HG02938 (cell line): ENCODE results near the gene KCNH1.
A peak's percentile ranks its signal among the peaks of the same experiment; 100 is the strongest.
"Not testable (repeated sequence)": the region's sequence is repeated elsewhere in the genome, so short reads cannot be mapped to it uniquely, and the experiment has no call there.

ENCODE experiments used
- ATAC-seq: cut with Tn5 transposase; IDR thresholded peaks from one replicate; pipeline ENCODE4 v1.9.1; 2021; ENCODE audit warnings: mild to moderate bottlenecking, moderate library complexity; ENCODE audit not compliant: unreplicated experiment

Gene KCNH1

GRCh38 chr1:211011128-211011527 is 122.8 kb downstream of the KCNH1 start:
- not testable (repeated sequence) for ATAC-seq

GRCh38 chr1:211009944-211010343 is 124.0 kb downstream of the KCNH1 start:
- ATAC-seq, result no peak

- ATAC-seq, result no peak
Observed at GRCh38 chr1:211007830-211008229, 126.1 kb downstream of the KCNH1 start.

GRCh38 chr1:210995931-210996330 is 138.0 kb downstream of the KCNH1 start:
- ATAC-seq, result not testable (repeated sequence)

GRCh38 chr1:210992837-210993236 is 141.1 kb downstream of the KCNH1 start:
- no peak for ATAC-seq

- no peak for ATAC-seq
Observed at GRCh38 chr1:210989905-210990304, 144.0 kb downstream of the KCNH1 start.

GRCh38 chr1:210981490-210981889 is 152.5 kb downstream of the KCNH1 start:
- ATAC-seq, result no peak

GRCh38 chr1:210980082-210980481 is 153.9 kb downstream of the KCNH1 start:
- ATAC-seq, result no peak

GRCh38 chr1:210978974-210979354 is 155.0 kb downstream of the KCNH1 start:
- ATAC-seq, result no peak

- ATAC-seq, result peak; percentile 77
Observed at GRCh38 chr1:210978316-210978973, 155.5 kb downstream of the KCNH1 start.

- no peak for ATAC-seq
Observed at GRCh38 chr1:210951279-210951678, 182.7 kb downstream of the KCNH1 start.

GRCh38 chr1:210949940-210950546 is 183.9 kb downstream of the KCNH1 start:
- peak; percentile 80 for ATAC-seq

GRCh38 chr1:210949489-210949888 is 184.5 kb downstream of the KCNH1 start:
- no peak for ATAC-seq

- ATAC-seq, result no peak
Observed at GRCh38 chr1:210949039-210949438, 184.9 kb downstream of the KCNH1 start.

GRCh38 chr1:210944252-210944651 is 189.7 kb downstream of the KCNH1 start:
- ATAC-seq, result no peak

- ATAC-seq, result no peak
Observed at GRCh38 chr1:210942513-210942912, 191.4 kb downstream of the KCNH1 start.

- no peak for ATAC-seq
Observed at GRCh38 chr1:210940081-210940617, 193.8 kb downstream of the KCNH1 start.

GRCh38 chr1:210938416-210938925 is 195.5 kb downstream of the KCNH1 start:
- ATAC-seq, result no peak

GRCh38 chr1:210937846-210938245 is 196.1 kb downstream of the KCNH1 start:
- ATAC-seq, result no peak

- no peak for ATAC-seq
Observed at GRCh38 chr1:210935905-210936304, 198.0 kb downstream of the KCNH1 start.

GRCh38 chr1:210932104-210932503 is 201.8 kb downstream of the KCNH1 start:
- no peak for ATAC-seq

- ATAC-seq, result no peak
Observed at GRCh38 chr1:210922666-210923065, 211.3 kb downstream of the KCNH1 start.
